HepG2 (cell line): ENCODE measurements around the gene MCF2L. TPM values are rescaled to one million over a fixed set of nuclear protein-coding genes. Genes with fewer than 3 reads are reported as not detected.

Source experiments
- HDAC2 ChIP-seq: sonication (generic); formaldehyde crosslinking; IDR thresholded peaks from 2 replicates; pipeline ENCODE4 v1.4.0; 2020; ENCODE audit warnings: missing genetic modification reagents
- ISL2 ChIP-seq: sonication (generic); formaldehyde crosslinking; IDR thresholded peaks from 2 replicates; pipeline ENCODE4 v1.5.0; 2020; ENCODE audit warnings: missing genetic modification reagents
- STAG1 ChIP-seq: sonication (generic); formaldehyde crosslinking; IDR thresholded peaks from 2 replicates; pipeline ENCODE4 v1.4.0; 2020; ENCODE audit warnings: missing genetic modification reagents
- ZNF331 ChIP-seq: sonication (generic); formaldehyde crosslinking; IDR thresholded peaks from 2 replicates; pipeline ENCODE4 v1.4.0; 2020; ENCODE audit warnings: missing genetic modification reagents
- ZNF383 ChIP-seq: sonication (generic); formaldehyde crosslinking; IDR thresholded peaks from 2 replicates; pipeline ENCODE4 v1.4.0; 2020; ENCODE audit warnings: missing genetic modification reagents, mild to moderate bottlenecking, borderline replicate concordance
- ZNF510 ChIP-seq: sonication (generic); formaldehyde crosslinking; IDR thresholded peaks from 2 replicates; pipeline ENCODE4 v1.4.0; 2020; ENCODE audit warnings: low read depth, mild to moderate bottlenecking, missing genetic modification reagents
- ZNF543 ChIP-seq: sonication (generic); formaldehyde crosslinking; IDR thresholded peaks from 2 replicates; pipeline ENCODE4 v1.4.0; 2020; ENCODE audit warnings: mild to moderate bottlenecking, missing genetic modification reagents
- ZNF557 ChIP-seq: sonication (generic); formaldehyde crosslinking; IDR thresholded peaks from 2 replicates; pipeline ENCODE4 v1.4.0; 2020; ENCODE audit warnings: missing genetic modification reagents
- ZNF563 ChIP-seq: sonication (generic); formaldehyde crosslinking; IDR thresholded peaks from 2 replicates; pipeline ENCODE4 v1.8.0; 2022; ENCODE audit warnings: mild to moderate bottlenecking, moderate library complexity, missing genetic modification reagents
- polyA plus RNA-seq, 8 experiments: library from polyadenylated mRNA; depleted of rRNA in 3 of 8; stranded (reverse) in 7 of 8; unstranded in 1 of 8; fragments of >200 nt; fragmentation: Illumina TruSeq in 4 of 8; extraction: Trizol in 4 of 8; gene quantifications; 2 replicates each; pipeline versions ENCODE4 v1.2.1 to v1.2.3, GENCODE V29; 2011 to 2016; ENCODE audit warnings: low read depth in 4 of 8, missing spikeins in 1 of 8, mixed read lengths in 1 of 8; ENCODE audit not compliant: insufficient read depth in 1 of 8
- total RNA-seq, 5 experiments: library from RNA; depleted of rRNA; stranded (reverse); fragments of >200 nt; fragmentation: Illumina TruSeq; extraction: Trizol; gene quantifications; 2 replicates each; pipeline ENCODE4 v1.2.3, GENCODE V29; 2016; ENCODE audit warnings: low read depth in 1 of 5
- TF ChIP-seq, protein P1 (sequence below), 2 experiments: sonication (generic) in 1 of 2; formaldehyde crosslinking in 1 of 2; IDR thresholded peaks; 2 replicates each; pipeline versions ENCODE4 v1.5.1 to v1.6.1; 2011 to 2020; ENCODE audit warnings: borderline replicate concordance in 1 of 2, low read depth in 1 of 2, low read length in 1 of 2, mild to moderate bottlenecking in 1 of 2, missing genetic modification reagents in 1 of 2, moderate library complexity in 1 of 2
- TF ChIP-seq, protein P2 (sequence below): IDR thresholded peaks from 2 replicates; pipeline ENCODE4 v1.6.1; 2016; ENCODE audit warnings: missing biosample characterization, missing genetic modification reagents, low read depth
- TF ChIP-seq, protein P3 (sequence below): sonication (generic); formaldehyde crosslinking; IDR thresholded peaks from 2 replicates; pipeline ENCODE4 v1.5.0; 2020; ENCODE audit warnings: mild to moderate bottlenecking, missing genetic modification reagents, moderate library complexity
- TF ChIP-seq, protein P4 (sequence below): sonication (generic); formaldehyde crosslinking; IDR thresholded peaks from 2 replicates; pipeline ENCODE4 v1.4.0; 2020; ENCODE audit warnings: missing genetic modification reagents
- TF ChIP-seq, protein P5 (sequence below): sonication (generic); formaldehyde crosslinking; IDR thresholded peaks from 2 replicates; pipeline ENCODE4 v1.4.0; 2020; ENCODE audit warnings: missing genetic modification reagents

Gene MCF2L
- total and polyA plus RNA-seq, 2 of the 13 experiments (the other 11 are each of a cell fraction or from before 2014, with no cell fraction given): 19.4 to 28.4 TPM

DNA sequence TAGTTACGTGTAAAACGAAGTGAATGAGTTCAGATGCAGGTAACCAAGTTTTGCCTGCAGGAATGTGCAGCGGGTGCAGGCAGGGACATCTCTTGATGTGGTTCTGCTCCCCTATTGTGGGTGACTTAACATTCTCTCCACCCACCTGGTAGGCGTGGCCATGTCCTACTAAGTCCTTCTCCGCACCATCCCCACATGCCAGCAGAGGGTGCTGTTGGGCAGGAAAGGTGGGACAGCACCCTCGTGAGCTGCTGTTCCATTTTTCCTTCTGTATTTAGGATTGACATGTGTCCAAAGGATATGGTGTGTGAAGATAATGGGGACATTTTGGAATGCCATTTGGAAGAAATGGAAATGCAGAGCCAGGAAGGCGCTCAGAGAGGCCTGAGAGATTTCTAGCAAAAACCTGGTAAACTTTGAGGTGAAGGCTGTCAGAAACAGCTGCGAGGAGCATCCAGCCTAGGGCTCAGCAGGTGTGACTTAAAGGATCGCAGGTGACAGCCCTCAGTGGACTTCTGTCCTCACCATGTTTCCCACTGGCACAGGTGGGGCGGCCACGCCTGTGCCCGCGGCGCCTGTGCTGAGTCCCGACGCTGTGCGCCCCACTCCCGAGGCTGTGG, 26.2 kb upstream of the MCF2L start (continued):
- TF ChIP-seq, protein P1, sequence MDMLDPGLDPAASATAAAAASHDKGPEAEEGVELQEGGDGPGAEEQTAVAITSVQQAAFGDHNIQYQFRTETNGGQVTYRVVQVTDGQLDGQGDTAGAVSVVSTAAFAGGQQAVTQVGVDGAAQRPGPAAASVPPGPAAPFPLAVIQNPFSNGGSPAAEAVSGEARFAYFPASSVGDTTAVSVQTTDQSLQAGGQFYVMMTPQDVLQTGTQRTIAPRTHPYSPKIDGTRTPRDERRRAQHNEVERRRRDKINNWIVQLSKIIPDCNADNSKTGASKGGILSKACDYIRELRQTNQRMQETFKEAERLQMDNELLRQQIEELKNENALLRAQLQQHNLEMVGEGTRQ (IDR thresholded peaks at IDR 0.05; ENCODE audit: low read depth, low read length): no peak
- TF ChIP-seq, protein P1 (CRISPR knock-in tag; IDR thresholded peaks at IDR 0.05; ENCODE audit: borderline replicate concordance): no peak
- TF ChIP-seq, protein P2, sequence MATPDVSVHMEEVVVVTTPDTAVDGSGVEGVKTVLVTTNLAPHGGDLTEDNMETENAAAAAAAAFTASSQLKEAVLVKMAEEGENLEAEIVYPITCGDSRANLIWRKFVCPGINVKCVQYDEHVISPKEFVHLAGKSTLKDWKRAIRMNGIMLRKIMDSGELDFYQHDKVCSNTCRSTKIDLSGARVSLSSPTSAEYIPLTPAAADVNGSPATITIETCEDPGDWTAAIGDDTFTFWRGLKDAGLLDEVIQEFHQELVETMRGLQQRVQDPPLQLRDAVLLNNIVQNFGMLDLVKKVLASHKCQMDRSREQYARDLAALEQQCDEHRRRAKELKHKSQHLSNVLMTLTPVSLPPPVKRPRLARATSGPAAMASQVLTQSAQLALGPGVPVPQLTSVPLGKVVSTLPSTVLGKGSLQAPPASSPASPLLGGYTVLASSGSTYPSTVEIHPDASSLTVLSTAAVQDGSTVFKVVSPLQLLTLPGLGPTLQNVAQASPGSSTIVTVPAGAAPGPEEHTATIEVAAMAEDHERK (CRISPR knock-in tag): no peak
- TF ChIP-seq ZNF563 (CRISPR knock-in tag): no peak
- TF ChIP-seq ZNF510: no peak
- no peak for TF ChIP-seq HDAC2 (CRISPR knock-in tag)
- TF ChIP-seq ZNF543: no peak
- TF ChIP-seq ZNF331: peak; percentile 75
- TF ChIP-seq, protein P3, sequence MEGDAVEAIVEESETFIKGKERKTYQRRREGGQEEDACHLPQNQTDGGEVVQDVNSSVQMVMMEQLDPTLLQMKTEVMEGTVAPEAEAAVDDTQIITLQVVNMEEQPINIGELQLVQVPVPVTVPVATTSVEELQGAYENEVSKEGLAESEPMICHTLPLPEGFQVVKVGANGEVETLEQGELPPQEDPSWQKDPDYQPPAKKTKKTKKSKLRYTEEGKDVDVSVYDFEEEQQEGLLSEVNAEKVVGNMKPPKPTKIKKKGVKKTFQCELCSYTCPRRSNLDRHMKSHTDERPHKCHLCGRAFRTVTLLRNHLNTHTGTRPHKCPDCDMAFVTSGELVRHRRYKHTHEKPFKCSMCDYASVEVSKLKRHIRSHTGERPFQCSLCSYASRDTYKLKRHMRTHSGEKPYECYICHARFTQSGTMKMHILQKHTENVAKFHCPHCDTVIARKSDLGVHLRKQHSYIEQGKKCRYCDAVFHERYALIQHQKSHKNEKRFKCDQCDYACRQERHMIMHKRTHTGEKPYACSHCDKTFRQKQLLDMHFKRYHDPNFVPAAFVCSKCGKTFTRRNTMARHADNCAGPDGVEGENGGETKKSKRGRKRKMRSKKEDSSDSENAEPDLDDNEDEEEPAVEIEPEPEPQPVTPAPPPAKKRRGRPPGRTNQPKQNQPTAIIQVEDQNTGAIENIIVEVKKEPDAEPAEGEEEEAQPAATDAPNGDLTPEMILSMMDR (CRISPR knock-in tag): peak; percentile 99
- TF ChIP-seq ISL2: 0 out of 2 replicates have a peak, but pooled peaks have one; percentile 41
- TF ChIP-seq, protein P4, sequence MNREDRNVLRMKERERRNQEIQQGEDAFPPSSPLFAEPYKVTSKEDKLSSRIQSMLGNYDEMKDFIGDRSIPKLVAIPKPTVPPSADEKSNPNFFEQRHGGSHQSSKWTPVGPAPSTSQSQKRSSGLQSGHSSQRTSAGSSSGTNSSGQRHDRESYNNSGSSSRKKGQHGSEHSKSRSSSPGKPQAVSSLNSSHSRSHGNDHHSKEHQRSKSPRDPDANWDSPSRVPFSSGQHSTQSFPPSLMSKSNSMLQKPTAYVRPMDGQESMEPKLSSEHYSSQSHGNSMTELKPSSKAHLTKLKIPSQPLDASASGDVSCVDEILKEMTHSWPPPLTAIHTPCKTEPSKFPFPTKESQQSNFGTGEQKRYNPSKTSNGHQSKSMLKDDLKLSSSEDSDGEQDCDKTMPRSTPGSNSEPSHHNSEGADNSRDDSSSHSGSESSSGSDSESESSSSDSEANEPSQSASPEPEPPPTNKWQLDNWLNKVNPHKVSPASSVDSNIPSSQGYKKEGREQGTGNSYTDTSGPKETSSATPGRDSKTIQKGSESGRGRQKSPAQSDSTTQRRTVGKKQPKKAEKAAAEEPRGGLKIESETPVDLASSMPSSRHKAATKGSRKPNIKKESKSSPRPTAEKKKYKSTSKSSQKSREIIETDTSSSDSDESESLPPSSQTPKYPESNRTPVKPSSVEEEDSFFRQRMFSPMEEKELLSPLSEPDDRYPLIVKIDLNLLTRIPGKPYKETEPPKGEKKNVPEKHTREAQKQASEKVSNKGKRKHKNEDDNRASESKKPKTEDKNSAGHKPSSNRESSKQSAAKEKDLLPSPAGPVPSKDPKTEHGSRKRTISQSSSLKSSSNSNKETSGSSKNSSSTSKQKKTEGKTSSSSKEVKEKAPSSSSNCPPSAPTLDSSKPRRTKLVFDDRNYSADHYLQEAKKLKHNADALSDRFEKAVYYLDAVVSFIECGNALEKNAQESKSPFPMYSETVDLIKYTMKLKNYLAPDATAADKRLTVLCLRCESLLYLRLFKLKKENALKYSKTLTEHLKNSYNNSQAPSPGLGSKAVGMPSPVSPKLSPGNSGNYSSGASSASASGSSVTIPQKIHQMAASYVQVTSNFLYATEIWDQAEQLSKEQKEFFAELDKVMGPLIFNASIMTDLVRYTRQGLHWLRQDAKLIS (CRISPR knock-in tag): no peak
- TF ChIP-seq STAG1 (CRISPR knock-in tag): peak; percentile 99
- TF ChIP-seq, protein P5, sequence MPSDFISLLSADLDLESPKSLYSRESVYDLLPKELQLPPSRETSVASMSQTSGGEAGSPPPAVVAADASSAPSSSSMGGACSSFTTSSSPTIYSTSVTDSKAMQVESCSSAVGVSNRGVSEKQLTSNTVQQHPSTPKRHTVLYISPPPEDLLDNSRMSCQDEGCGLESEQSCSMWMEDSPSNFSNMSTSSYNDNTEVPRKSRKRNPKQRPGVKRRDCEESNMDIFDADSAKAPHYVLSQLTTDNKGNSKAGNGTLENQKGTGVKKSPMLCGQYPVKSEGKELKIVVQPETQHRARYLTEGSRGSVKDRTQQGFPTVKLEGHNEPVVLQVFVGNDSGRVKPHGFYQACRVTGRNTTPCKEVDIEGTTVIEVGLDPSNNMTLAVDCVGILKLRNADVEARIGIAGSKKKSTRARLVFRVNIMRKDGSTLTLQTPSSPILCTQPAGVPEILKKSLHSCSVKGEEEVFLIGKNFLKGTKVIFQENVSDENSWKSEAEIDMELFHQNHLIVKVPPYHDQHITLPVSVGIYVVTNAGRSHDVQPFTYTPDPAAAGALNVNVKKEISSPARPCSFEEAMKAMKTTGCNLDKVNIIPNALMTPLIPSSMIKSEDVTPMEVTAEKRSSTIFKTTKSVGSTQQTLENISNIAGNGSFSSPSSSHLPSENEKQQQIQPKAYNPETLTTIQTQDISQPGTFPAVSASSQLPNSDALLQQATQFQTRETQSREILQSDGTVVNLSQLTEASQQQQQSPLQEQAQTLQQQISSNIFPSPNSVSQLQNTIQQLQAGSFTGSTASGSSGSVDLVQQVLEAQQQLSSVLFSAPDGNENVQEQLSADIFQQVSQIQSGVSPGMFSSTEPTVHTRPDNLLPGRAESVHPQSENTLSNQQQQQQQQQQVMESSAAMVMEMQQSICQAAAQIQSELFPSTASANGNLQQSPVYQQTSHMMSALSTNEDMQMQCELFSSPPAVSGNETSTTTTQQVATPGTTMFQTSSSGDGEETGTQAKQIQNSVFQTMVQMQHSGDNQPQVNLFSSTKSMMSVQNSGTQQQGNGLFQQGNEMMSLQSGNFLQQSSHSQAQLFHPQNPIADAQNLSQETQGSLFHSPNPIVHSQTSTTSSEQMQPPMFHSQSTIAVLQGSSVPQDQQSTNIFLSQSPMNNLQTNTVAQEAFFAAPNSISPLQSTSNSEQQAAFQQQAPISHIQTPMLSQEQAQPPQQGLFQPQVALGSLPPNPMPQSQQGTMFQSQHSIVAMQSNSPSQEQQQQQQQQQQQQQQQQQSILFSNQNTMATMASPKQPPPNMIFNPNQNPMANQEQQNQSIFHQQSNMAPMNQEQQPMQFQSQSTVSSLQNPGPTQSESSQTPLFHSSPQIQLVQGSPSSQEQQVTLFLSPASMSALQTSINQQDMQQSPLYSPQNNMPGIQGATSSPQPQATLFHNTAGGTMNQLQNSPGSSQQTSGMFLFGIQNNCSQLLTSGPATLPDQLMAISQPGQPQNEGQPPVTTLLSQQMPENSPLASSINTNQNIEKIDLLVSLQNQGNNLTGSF (CRISPR knock-in tag): no peak
- no peak for TF ChIP-seq ZNF383 (CRISPR knock-in tag)
- TF ChIP-seq ZNF557 (CRISPR knock-in tag): no peak
